Hepatocyte (in vitro differentiated cells): ENCODE measurements around the gene FAM193B.

Experiments
- EZH2 ChIP-seq: fragments of 200-600 bp; sonication (generic); IDR thresholded peaks from 2 replicates; pipeline ENCODE4 v1.6.1; 2016; ENCODE audit warnings: antibody characterized with exemption, mild to moderate bottlenecking, borderline replicate concordance
- EZH2phosphoT487 ChIP-seq: fragments of 200-600 bp; sonication (generic); IDR thresholded peaks from one replicate; pipeline ENCODE4 v1.6.1; 2018; ENCODE audit warnings: antibody characterized with exemption, mild to moderate bottlenecking, low read depth, moderate library complexity; ENCODE audit not compliant: unreplicated experiment, severe bottlenecking
- TF ChIP-seq, protein P1 (sequence below): fragments of 200-600 bp; sonication (generic); IDR thresholded peaks from 2 replicates; pipeline ENCODE4 v1.5.1; 2016; ENCODE audit warnings: antibody characterized with exemption, mild to moderate bottlenecking; ENCODE audit not compliant: poor library complexity

DNA sequence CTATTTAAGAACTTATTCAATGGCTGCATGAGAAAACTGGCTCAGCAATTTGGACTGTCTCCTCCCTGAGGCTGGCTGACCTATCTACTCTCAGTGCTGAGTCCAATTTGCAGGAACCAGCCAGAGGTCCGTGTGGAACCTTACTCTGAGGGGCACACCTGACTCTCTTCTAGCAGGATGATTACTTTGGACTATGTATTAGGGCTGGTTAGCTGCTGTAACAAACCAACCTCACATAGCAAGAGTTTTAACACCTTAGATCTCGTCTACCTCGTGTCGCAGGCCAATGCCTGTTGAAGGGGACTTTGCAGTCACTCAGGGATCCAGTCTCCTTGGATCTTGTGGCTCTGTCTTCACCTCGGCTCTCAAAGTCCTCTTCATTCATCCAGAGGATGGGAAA, 3.4 kb upstream of the FAM193B start:
- TF ChIP-seq, protein P1, sequence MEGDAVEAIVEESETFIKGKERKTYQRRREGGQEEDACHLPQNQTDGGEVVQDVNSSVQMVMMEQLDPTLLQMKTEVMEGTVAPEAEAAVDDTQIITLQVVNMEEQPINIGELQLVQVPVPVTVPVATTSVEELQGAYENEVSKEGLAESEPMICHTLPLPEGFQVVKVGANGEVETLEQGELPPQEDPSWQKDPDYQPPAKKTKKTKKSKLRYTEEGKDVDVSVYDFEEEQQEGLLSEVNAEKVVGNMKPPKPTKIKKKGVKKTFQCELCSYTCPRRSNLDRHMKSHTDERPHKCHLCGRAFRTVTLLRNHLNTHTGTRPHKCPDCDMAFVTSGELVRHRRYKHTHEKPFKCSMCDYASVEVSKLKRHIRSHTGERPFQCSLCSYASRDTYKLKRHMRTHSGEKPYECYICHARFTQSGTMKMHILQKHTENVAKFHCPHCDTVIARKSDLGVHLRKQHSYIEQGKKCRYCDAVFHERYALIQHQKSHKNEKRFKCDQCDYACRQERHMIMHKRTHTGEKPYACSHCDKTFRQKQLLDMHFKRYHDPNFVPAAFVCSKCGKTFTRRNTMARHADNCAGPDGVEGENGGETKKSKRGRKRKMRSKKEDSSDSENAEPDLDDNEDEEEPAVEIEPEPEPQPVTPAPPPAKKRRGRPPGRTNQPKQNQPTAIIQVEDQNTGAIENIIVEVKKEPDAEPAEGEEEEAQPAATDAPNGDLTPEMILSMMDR: no peak
- no peak for TF ChIP-seq EZH2
- no peak for TF ChIP-seq EZH2phosphoT487
